Lung (tissue), 12 donors: ENCODE results near the gene PNMA8C. TPM values are rescaled to one million over a fixed set of nuclear protein-coding genes. Genes with fewer than 3 reads are reported as not detected.

Experiments used
- ATAC-seq: fragments of 200-7000 bp; cut with Tn5 transposase; one replicate; pipeline ENCODE4 v1.9.1; 2020; ENCODE audit warnings: moderate number of reproducible peaks; ENCODE audit not compliant: insufficient read depth, low FRiP score
- DNase-seq, 3 donors: peaks; one replicate each; pipeline ENCODE4 v3.0.0-alpha.2; 2013 to 2017
- H3K27ac ChIP-seq, 2 donors: one replicate each; pipeline ENCODE4 v1.5.1; 2013; ENCODE audit warnings: mild to moderate bottlenecking in 2 of 2, moderate library complexity in 2 of 2, control low read depth in 1 of 2, inconsistent platforms in 1 of 2, low read depth in 1 of 2, low read length in 1 of 2
- H3K27me3 ChIP-seq, 3 donors: one replicate each; pipeline ENCODE4 v1.5.1; 2013; ENCODE audit warnings: low read length in 2 of 3; ENCODE audit not compliant: control insufficient read depth in 3 of 3, insufficient read depth in 3 of 3
- H3K36me3 ChIP-seq, 4 donors: one replicate each; pipeline ENCODE4 v1.5.1; 2013; ENCODE audit warnings: low read length in 4 of 4, mild to moderate bottlenecking in 1 of 4, moderate library complexity in 1 of 4; ENCODE audit not compliant: control insufficient read depth in 4 of 4, insufficient read depth in 4 of 4
- H3K4me1 ChIP-seq, 5 donors: one replicate each; pipeline ENCODE4 v1.5.1; 2013; ENCODE audit warnings: low read length in 5 of 5, mild to moderate bottlenecking in 2 of 5, moderate library complexity in 1 of 5; ENCODE audit not compliant: control insufficient read depth in 5 of 5, insufficient read depth in 5 of 5
- H3K4me3 ChIP-seq: one replicate; pipeline ENCODE4 v1.5.1; 2013; ENCODE audit warnings: mild to moderate bottlenecking, control low read depth, moderate library complexity
- H3K9ac ChIP-seq, 2 donors: one replicate each; pipeline ENCODE4 v1.5.1; 2013; ENCODE audit warnings: low read length in 2 of 2, control low read depth in 1 of 2; ENCODE audit not compliant: insufficient read depth in 1 of 2
- H3K9me3 ChIP-seq, 4 donors: one replicate each; pipeline ENCODE4 v1.5.1; 2013; ENCODE audit warnings: low read length in 3 of 4, mild to moderate bottlenecking in 1 of 4, moderate library complexity in 1 of 4; ENCODE audit not compliant: control insufficient read depth in 4 of 4, insufficient read depth in 3 of 4
- CTCF ChIP-seq: IDR thresholded peaks from 2 replicates; pipeline ENCODE4 v1.5.1; 2012; ENCODE audit warnings: mild to moderate bottlenecking; ENCODE audit errors: control extremely low read depth, extremely low read depth
- WGBS, 2 donors: extraction: QIAGEN DNeasy Blood & Tissue Kit; methylation state at CpG; one replicate each; pipeline ENCODE4 v1.1.7; 2013; 5-methylcytosine and 5-hydroxymethylcytosine counted together
- polyA plus RNA-seq, 2 donors: library from polyadenylated mRNA; stranded (reverse); fragments of 200-250 nt; gene quantifications; one replicate each; pipeline ENCODE4 v1.2.1, GENCODE V29; 2013
- total RNA-seq, 2 donors: library from RNA; depleted of rRNA in 1 of 2; stranded (reverse); fragments of >200 nt in 1 of 2; gene quantifications; one replicate each; pipeline ENCODE4 v1.2.1, GENCODE V29; 2014 to 2021
- donor health status: control.
- donor health status: control.
- donor health status: Bipolar disorder and iron deficiency.
- donor health status: healthy.
- donor health status: DM: yes; HTN: yes; CAD: no.

Gene PNMA8C
- total and polyA plus RNA-seq, 4 donors, result 0.04 to 1.2 (median 0.47) TPM

GRCh38 chr19:46447824-46448223 lies 19.1 kb upstream of the PNMA8C start:
- Histone ChIP-seq H3K9me3 (no peaks in the 10 kb centered on the region), H3K4me1 (peaks cover 0 to 9% (median 4%) of the 10 kb centered on the region in 5 donors), H3K4me3 (no peak overlapping the region), H3K27me3 (no peaks in the 10 kb centered on the region), H3K27ac (no peak overlapping the region), H3K36me3 (no peaks in the 10 kb centered on the region), H3K9ac (no peak overlapping the region)
- DNase-seq, result no peak
- ATAC-seq, result no peak
- TF ChIP-seq CTCF, result no peak
- 62 to 64% methylated on average over 5 of the region's 5 CpGs for WGBS, 2 donors

GRCh38 chr19:46447006-46447405 lies 18.3 kb upstream of the PNMA8C start:
- TF ChIP-seq CTCF, result no peak
- Histone ChIP-seq H3K9me3 (no peaks in the 10 kb centered on the region), H3K36me3 (no peaks in the 10 kb centered on the region), H3K9ac (no peak overlapping the region), H3K4me3 (no peak overlapping the region), H3K27me3 (no peaks in the 10 kb centered on the region), H3K27ac (no peak overlapping the region), H3K4me1 (peaks cover 3 to 16% (median 5%) of the 10 kb centered on the region in 5 donors)
- ATAC-seq, result no peak
- DNase-seq, result no peak
- 44 to 50% methylated on average over 3 of the region's 3 CpGs for WGBS, 2 donors

- WGBS, 2 donors, result 82 to 86% methylated on average over 11 to 15 of the region's 15 CpGs
- Histone ChIP-seq H3K9me3 (no peaks in the 10 kb centered on the region), H3K4me1 (peaks cover 3 to 21% (median 5%) of the 10 kb centered on the region in 5 donors), H3K27ac (no peak overlapping the region), H3K36me3 (no peaks in the 10 kb centered on the region), H3K9ac (no peak overlapping the region), H3K4me3 (no peak overlapping the region), H3K27me3 (no peaks in the 10 kb centered on the region)
- TF ChIP-seq CTCF, result no peak
- no peak for DNase-seq
- ATAC-seq, result no peak
Measured at GRCh38 chr19:46446021-46446420, 17.3 kb upstream of the PNMA8C start.

- H3K36me3 ChIP-seq, result no peaks in the 10 kb centered on the region
- H3K4me1 ChIP-seq, result peaks cover 3 to 20% (median 5%) of the 10 kb centered on the region in 5 donors
- ATAC-seq (no peak), DNase-seq (peak; percentile 42 to 56 (median 55))
- WGBS, 2 donors, result 53 to 63% methylated on average over 8 of the region's 8 CpGs
- no peaks in the 10 kb centered on the region for H3K27me3 ChIP-seq
- H3K4me3 ChIP-seq, result no peak overlapping the region
- no peak overlapping the region for H3K27ac ChIP-seq
- H3K9me3 ChIP-seq, result no peaks in the 10 kb centered on the region
- TF ChIP-seq CTCF, result no peak
- H3K9ac ChIP-seq, result no peak overlapping the region
Measured at GRCh38 chr19:46442808-46443450, 14.2 kb upstream of the PNMA8C start.
